B cell (primary cell): ENCODE measurements around the gene TRAPPC12. TPM values are rescaled to one million over a fixed set of nuclear protein-coding genes. Genes with fewer than 3 reads are reported as not detected.

Experiments used
- ATAC-seq: fragments of 200-7000 bp; cut with Tn5 transposase; one replicate; pipeline ENCODE4 v1.10.0; 2021; ENCODE audit warnings: low read depth, mild to moderate bottlenecking, moderate number of reproducible peaks, moderate library complexity
- CTCF ChIA-PET: fragments of 350-600 bp; sonication (Branson Sonifier 250); formaldehyde crosslinking; loops from one replicate; lab custom pipeline; 2021; ENCODE audit warnings: antibody characterized with exemption, inconsistent platforms; lab: Charles Lee
- POLR2A ChIA-PET: fragments of 350-600 bp; sonication (Branson Sonifier 250); formaldehyde crosslinking; loops from one replicate; lab custom pipeline; 2021; ENCODE audit warnings: antibody characterized with exemption; lab: Charles Lee
- DNase-seq: peaks from one replicate; pipeline ENCODE4 v3.0.0; 2013
- H2AFZ ChIP-seq: 2 replicates; pipeline ENCODE4 v1.6.1; 2012; ENCODE audit warnings: mild to moderate bottlenecking, low read depth, low read length; ENCODE audit not compliant: insufficient read depth, poor library complexity, severe bottlenecking
- H3K27ac ChIP-seq, 2 donors: 1 replicate in 1 of 2; 2 replicates in 1 of 2; pipeline ENCODE4 v1.5.1; 2012 to 2013; ENCODE audit warnings: low read length in 2 of 2, mild to moderate bottlenecking in 2 of 2, moderate library complexity in 1 of 2
- H3K27me3 ChIP-seq, 4 experiments: fragments of 200-600 bp in 1 of 4; sonication (generic) in 1 of 4; replicated peaks in 1 of 4; 1 replicate in 2 of 4; 2 replicates in 2 of 4; pipeline versions ENCODE4 v1.6.1 to v1.7.0; 2013 to 2016; ENCODE audit warnings: low read length in 3 of 4, mild to moderate bottlenecking in 2 of 4, mixed read lengths in 1 of 4, moderate library complexity in 1 of 4; ENCODE audit not compliant: insufficient read depth in 4 of 4, control insufficient read depth in 3 of 4; ENCODE audit errors: control extremely low read depth in 1 of 4
- H3K36me3 ChIP-seq, 2 experiments: replicated peaks in 1 of 2; 1 replicate in 1 of 2; 2 replicates in 1 of 2; pipeline versions ENCODE4 v1.6.1 to v1.7.1; 2013; ENCODE audit warnings: low read length in 1 of 2; ENCODE audit not compliant: insufficient read depth in 2 of 2, control insufficient read depth in 1 of 2; ENCODE audit errors: control extremely low read depth in 1 of 2, extremely low read depth in 1 of 2
- H3K4me1 ChIP-seq, 2 donors: fragments of 200-600 bp in 1 of 2; sonication (generic) in 1 of 2; 1 replicate in 1 of 2; 2 replicates in 1 of 2; pipeline versions ENCODE4 v1.5.1 to v1.6.1; 2013 to 2017; ENCODE audit warnings: low read length in 2 of 2; ENCODE audit not compliant: control insufficient read depth in 2 of 2, insufficient read depth in 2 of 2
- H3K4me2 ChIP-seq: replicated peaks from 2 replicates; pipeline ENCODE3; 2012; ENCODE audit warnings: mild to moderate bottlenecking, low read depth, low read length; ENCODE audit not compliant: poor library complexity, severe bottlenecking
- H3K4me3 ChIP-seq, 5 experiments: fragments of 200-600 bp in 1 of 5; sonication (generic) in 1 of 5; 1 replicate in 3 of 5; 2 replicates in 2 of 5; pipeline versions ENCODE4 v1.5.1 to v1.7.0; 2011 to 2016; ENCODE audit warnings: low read length in 4 of 5, mild to moderate bottlenecking in 4 of 5, low read depth in 2 of 5, control low read depth in 1 of 5, moderate library complexity in 1 of 5; ENCODE audit not compliant: insufficient read depth in 1 of 5; ENCODE audit errors: control extremely low read depth in 1 of 5, extremely low read depth in 1 of 5
- H3K79me2 ChIP-seq: fragments of 200-600 bp; sonication (generic); one replicate; pipeline ENCODE4 v1.6.0; 2016; ENCODE audit warnings: low read length; ENCODE audit not compliant: control insufficient read depth, insufficient read depth
- H3K9ac ChIP-seq: fragments of 200-600 bp; sonication (generic); 2 replicates; pipeline ENCODE4 v1.6.1; 2017; ENCODE audit warnings: mild to moderate bottlenecking, low read length, moderate library complexity
- H3K9me3 ChIP-seq, 3 donors: one replicate each; pipeline versions ENCODE4 v1.6.1 to v1.7.1; 2013; ENCODE audit warnings: low read length in 2 of 3; ENCODE audit not compliant: control insufficient read depth in 2 of 3, insufficient read depth in 1 of 3; ENCODE audit errors: control extremely low read depth in 1 of 3
- H4K20me1 ChIP-seq: 2 replicates; pipeline ENCODE4 v1.6.0; 2012; ENCODE audit warnings: mild to moderate bottlenecking, low read length; ENCODE audit not compliant: insufficient read depth, control insufficient read depth, poor library complexity, severe bottlenecking
- H3K27ac Mint-ChIP-seq: one replicate; pipeline ENCODE4 v1.8.0; 2021; ENCODE audit warnings: mixed read lengths
- H3K27me3 Mint-ChIP-seq: one replicate; pipeline ENCODE4 v1.8.0; 2021; ENCODE audit warnings: mixed read lengths
- H3K4me1 Mint-ChIP-seq: one replicate; pipeline ENCODE4 v1.8.0; 2021; ENCODE audit warnings: mixed read lengths
- H3K4me3 Mint-ChIP-seq: one replicate; pipeline ENCODE4 v1.8.0; 2021; ENCODE audit warnings: mixed read lengths
- H3K9me3 Mint-ChIP-seq: one replicate; pipeline ENCODE4 v1.8.0; 2022; ENCODE audit warnings: mixed read lengths; ENCODE audit not compliant: insufficient read depth
- CTCF ChIP-seq: fragments of 200-600 bp; IDR thresholded peaks from one replicate; pipeline ENCODE4 v1.8.0; 2022; ENCODE audit warnings: antibody characterized with exemption, mild to moderate bottlenecking
- EZH2 ChIP-seq: IDR thresholded peaks from 2 replicates; pipeline ENCODE4 v1.6.1; 2012; ENCODE audit warnings: borderline replicate concordance, low read depth, mild to moderate bottlenecking, moderate library complexity, low read length; ENCODE audit not compliant: insufficient read depth, poor library complexity, severe bottlenecking
- WGBS: methylation state at CpG from one replicate; pipeline ENCODE4 v1.1.5; 2013; ENCODE audit warnings: missing lambda C conversion rate; ENCODE audit not compliant: insufficient coverage; 5-methylcytosine and 5-hydroxymethylcytosine counted together
- intact Hi-C: fragments of 100-400 bp; cut with micrococcal nuclease; formaldehyde crosslinking; loops from one replicate; pipeline ENCODE4 v1.10.0; 2022
- polyA plus RNA-seq: library from polyadenylated mRNA; depleted of rRNA; stranded (reverse); fragments of >200 nt; gene quantifications from 2 replicates; pipeline ENCODE4 v1.2.3, GENCODE V29; 2012
- total RNA-seq, 2 donors: library from RNA; stranded (reverse); fragments of 120-200 nt in 1 of 2; gene quantifications; 1 replicate in 1 of 2; 2 replicates in 1 of 2; pipeline versions ENCODE4 v1.2.3 to v1.2.4, GENCODE V29; 2013 to 2022

The TRAPPC12 gene
- total and polyA plus RNA-seq, 2 donors (not counting 1 experiment from before 2014, with no cell fraction given): 80.9 to 151 TPM

GRCh38 chr2:3468296-3468988 lies 88.9 kb downstream of the TRAPPC12 start:
- no peak overlapping the region for H3K27ac Mint-ChIP-seq

More at GRCh38 chr2:3468296-3468988, 88.9 kb downstream of the TRAPPC12 start:
- Histone ChIP-seq H3K9ac (no peak overlapping the region), H3K36me3 (peaks cover 0 to 83% of the 10 kb centered on the region in 2 experiments), H3K9me3 (no peaks in the 10 kb centered on the region), H3K4me2 (no peak overlapping the region), H3K27me3 (no peaks in the 10 kb centered on the region), H2AFZ (no peak overlapping the region), H3K4me1 (no peaks in the 10 kb centered on the region), H3K4me3 (no peak overlapping the region), H4K20me1 (no peaks in the 10 kb centered on the region), H3K27ac (no peak overlapping the region), H3K79me2 (no peaks in the 10 kb centered on the region)
- no peak for ATAC-seq
- TF ChIP-seq CTCF: no peak
- no peak for TF ChIP-seq EZH2
- Mint-ChIP-seq H3K4me3 (no peak overlapping the region), H3K4me1 (no peaks in the 10 kb centered on the region), H3K9me3 (no peaks in the 10 kb centered on the region), H3K27me3 (no peaks in the 10 kb centered on the region)
- no peak for DNase-seq
- CTCF ChIA-PET: no interaction called here
- POLR2A ChIA-PET: no interaction called here
- 98% methylated on average over 29 of the region's 31 CpGs for WGBS
- intact Hi-C loops: no loop called here
